ENCODE measurements around the gene TMOD2.

TMOD2 gene

DNA sequence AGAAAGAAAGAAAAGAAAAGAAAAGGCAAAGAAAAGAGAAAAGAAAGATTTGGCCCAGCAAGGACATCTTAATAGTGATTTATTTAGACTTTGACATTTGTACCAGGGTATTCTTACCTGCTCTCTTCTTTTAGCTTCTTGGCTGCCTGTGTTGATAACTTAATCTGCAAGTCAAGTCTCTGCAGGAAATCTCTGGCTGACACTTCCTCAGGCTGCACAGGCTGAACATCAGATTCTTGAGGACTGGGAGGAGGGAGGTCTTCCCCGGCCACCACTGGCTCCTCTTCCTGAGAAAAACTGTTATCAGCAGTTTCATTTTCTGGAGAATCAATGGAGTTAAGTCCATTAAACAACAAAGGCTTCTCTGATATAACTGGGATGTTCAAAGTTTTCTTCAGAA is 26.7 kb upstream of the TMOD2 start:
- Mint-ChIP-seq H3K27me3 (no peaks in the 10 kb centered on the region), H3K4me3 (peak overlapping the region; percentile 65), H3K27ac (peak overlapping the region; percentile 66), H3K36me3 (ENCODE audit: low read depth) (peaks cover 40% of the 10 kb centered on the region), H3K4me1 (ENCODE audit: low read depth) (peaks cover 43% of the 10 kb centered on the region), H3K9me3 (peaks cover 6% of the 10 kb centered on the region)
- intact Hi-C loops (cut with micrococcal nuclease): no loop called here

DNA sequence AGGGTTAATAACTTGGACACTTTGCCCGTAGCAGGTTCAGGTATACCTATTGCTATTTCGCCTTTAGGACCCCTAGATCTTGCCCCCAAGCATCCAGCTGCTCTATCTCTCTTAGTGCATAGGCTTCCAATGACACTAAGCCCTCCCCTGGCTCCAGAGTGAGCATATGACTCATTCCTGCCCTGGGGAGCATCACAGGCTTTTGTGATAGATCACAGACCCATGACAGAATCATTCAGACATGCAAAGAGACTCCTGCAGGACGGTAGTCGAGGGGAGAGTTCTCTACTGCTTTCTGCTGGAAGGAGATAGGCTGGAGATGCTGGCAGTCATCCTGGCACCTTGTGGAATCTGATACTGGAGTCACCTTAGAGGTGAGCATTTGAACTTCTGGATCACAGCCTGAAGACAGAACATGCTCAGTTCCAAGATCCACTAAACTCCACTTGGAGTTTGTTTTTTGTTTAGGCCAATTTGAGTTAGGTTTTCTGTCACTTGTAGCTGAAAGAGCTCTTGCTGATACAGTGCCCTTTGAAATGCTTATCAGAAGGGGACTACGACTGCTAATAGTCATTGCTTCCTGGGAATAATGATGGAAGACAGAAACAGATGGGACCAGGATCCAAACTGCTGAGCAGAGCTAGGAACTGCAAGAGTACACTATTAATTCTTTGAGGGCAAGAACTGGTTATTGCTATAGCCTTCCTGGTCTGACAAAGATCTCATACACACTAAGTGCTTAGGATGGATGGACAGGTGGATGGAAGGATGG is 24.9 kb upstream of the TMOD2 start:
- Mint-ChIP-seq H3K27me3 (peaks cover 2% of the 10 kb centered on the region), H3K27ac (no peak overlapping the region), H3K4me3 (no peak overlapping the region), H3K4me1 (ENCODE audit: low read depth) (peaks cover 55% of the 10 kb centered on the region), H3K9me3 (no peaks in the 10 kb centered on the region), H3K36me3 (ENCODE audit: low read depth) (peaks cover 41% of the 10 kb centered on the region)
- intact Hi-C loops (cut with micrococcal nuclease): no loop called here

DNA sequence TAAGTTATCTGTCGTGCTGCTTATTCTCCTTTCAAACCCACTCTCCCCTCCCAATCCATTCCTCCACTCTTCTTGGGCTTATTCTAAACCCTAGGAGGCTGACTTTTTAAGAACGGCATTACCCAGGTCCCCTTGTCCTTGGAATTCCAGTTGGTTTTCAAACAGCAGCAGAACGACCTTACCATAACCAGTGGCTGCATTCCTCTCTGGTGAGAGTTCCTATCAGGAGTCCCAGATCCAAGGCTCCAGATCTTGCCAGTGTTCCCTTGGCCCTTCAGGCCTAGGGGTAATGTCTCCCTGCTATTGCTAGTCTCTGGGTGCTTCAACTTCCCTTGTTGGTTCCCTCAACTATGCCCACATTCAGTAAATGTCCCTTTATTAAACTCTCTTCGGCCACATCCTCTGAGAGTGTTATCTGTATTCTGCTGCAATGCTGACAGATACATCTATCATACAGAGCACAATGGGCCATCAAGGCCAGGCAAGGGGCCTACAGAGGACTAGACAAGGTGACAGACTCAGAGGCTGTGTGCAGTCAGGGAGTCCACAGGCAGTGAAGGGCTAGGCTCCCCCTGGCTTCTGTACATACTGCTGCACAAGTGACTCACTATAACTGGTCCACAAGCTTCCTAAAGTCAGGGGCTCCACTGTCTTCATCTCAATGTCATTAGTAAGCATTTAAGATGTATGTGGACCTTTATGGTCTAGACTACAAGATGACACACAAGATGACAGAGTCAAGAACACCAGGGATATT is 24.1 kb upstream of the TMOD2 start:
- Mint-ChIP-seq H3K4me1 (ENCODE audit: low read depth) (peaks cover 60% of the 10 kb centered on the region), H3K36me3 (ENCODE audit: low read depth) (peaks cover 33% of the 10 kb centered on the region), H3K9me3 (no peaks in the 10 kb centered on the region), H3K27ac (peak overlapping the region; percentile 73), H3K27me3 (peaks cover 2% of the 10 kb centered on the region), H3K4me3 (no peak overlapping the region)
- intact Hi-C loops (cut with micrococcal nuclease): no loop called here

DNA sequence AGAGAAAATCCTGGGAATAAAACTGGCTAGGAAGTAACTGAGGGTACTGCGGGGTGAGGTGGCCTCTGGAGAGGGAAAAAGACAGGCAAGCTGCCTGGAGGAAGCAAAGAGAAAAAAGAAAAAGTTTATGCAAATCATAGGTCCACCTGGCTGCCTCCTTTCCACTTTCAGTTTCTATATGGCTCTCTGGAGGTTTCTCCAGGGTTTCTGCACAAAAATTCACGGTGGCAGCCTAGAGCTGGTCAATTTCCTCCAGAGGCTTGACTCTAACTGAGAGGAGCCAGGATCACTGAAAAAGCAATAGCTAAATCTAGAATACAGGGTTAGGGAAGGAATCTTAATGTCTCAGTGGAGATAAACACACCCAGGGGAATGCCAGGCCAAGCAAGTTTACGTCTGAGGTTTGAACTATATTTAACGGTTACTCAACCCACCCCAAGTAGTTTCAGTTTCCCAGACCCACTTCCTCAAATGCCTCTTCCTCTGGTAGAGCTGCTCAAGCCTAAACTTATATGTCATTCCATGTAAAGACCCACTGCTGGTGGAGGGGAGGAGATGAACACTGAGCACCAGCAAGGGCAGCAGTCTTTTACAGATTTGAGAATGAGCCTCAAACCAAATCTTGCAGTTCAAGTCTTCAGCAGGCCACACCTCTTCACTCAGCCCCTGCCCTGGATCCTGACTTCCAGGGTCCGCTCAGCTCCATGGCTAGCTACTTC is 19.7 kb upstream of the TMOD2 start:
- peaks cover 12% of the 10 kb centered on the region for H3K27me3 Mint-ChIP-seq
- no peaks in the 10 kb centered on the region for H3K9me3 Mint-ChIP-seq
- peaks cover 36% of the 10 kb centered on the region for H3K36me3 Mint-ChIP-seq (ENCODE audit: low read depth)
- intact Hi-C loops (cut with micrococcal nuclease): loop anchor here (5.0 kb wide), 1 partner anchor 79 kb away; no protein-coding TSS in a partner anchor
- H3K4me1 Mint-ChIP-seq (ENCODE audit: low read depth): peaks cover 73% of the 10 kb centered on the region
- H3K27ac Mint-ChIP-seq: peak overlapping the region; percentile 70
- H3K4me3 Mint-ChIP-seq: peak overlapping the region; percentile 68

- Mint-ChIP-seq H3K27me3 (peaks cover 12% of the 10 kb centered on the region), H3K4me3 (no peak overlapping the region), H3K36me3 (ENCODE audit: low read depth) (peaks cover 36% of the 10 kb centered on the region), H3K27ac (peak overlapping the region; percentile 70), H3K9me3 (no peaks in the 10 kb centered on the region), H3K4me1 (ENCODE audit: low read depth) (peaks cover 65% of the 10 kb centered on the region)
- intact Hi-C loops (cut with micrococcal nuclease): loop anchor here (5.0 kb wide), 1 partner anchor 80 kb away; no protein-coding TSS in a partner anchor
Observed at GRCh38 chr15:51732646-51733045, 18.8 kb upstream of the TMOD2 start.

DNA sequence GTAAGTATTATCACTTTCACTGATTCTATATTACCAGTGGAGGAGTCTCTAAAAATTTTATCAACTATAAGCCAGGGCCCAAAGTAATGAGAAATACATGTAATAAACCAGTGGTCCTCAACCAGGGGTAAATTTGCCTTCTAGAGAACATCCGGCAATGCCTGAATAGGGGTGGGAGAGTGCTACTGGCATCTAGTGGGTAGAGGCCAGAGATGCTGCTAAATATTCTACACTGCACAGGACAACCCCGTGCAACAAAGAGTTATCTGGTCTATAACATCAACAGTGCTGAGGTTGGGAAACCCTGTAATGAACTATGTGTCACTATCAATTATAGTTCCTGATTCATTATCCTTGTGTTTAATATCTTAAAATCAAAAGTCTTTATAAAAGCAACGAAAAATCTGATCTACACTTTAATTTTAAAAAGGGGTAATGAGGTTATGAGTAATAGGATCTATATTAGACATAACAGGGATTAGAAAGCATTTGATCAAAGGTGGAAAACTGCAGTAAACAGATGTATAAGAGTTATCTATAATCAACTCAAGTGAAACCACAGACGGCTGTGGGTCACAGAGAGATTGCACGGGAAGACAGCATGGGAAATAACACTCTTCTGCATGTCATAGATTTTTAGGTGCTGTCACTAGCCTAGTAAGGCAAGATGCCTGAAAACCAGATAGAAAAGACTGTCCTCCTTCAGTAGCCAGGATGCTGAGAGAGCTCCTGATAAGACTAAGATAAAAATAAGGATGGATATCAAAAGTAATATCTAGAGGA is 16.0 kb upstream of the TMOD2 start:
- Mint-ChIP-seq H3K9me3 (no peaks in the 10 kb centered on the region), H3K27ac (no peak overlapping the region), H3K36me3 (ENCODE audit: low read depth) (peaks cover 19% of the 10 kb centered on the region), H3K4me3 (peak overlapping the region; percentile 84), H3K27me3 (peaks cover 15% of the 10 kb centered on the region), H3K4me1 (ENCODE audit: low read depth) (peaks cover 73% of the 10 kb centered on the region)
- intact Hi-C loops (cut with micrococcal nuclease): loop anchor here (2.0 kb wide), 1 partner anchor 35 kb away; no protein-coding TSS in a partner anchor

DNA sequence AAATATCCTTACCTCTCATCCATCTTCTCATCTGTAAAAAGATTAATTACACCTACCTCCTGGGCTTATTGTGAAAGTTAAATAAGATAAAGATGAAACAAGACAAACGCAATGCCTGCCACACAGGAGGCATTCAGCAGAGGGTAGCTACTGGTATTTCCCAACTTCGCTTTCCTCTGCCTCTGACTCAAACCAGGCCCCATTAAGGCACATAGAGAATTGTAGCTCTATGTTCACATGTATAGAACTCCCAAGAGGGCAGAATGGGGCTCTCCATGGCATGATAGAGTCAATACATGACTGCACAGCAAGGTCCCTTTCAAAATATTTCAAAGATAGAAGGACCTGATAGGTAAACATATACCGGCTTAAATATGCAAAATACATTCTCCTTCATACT is 15.3 kb upstream of the TMOD2 start:
- H3K4me1 Mint-ChIP-seq (ENCODE audit: low read depth): peaks cover 67% of the 10 kb centered on the region
- H3K27me3 Mint-ChIP-seq: peaks cover 13% of the 10 kb centered on the region
- H3K36me3 Mint-ChIP-seq (ENCODE audit: low read depth): peaks cover 13% of the 10 kb centered on the region
- intact Hi-C loops (cut with micrococcal nuclease): loop anchor here (2.0 kb wide), 1 partner anchor 35 kb away; no protein-coding TSS in a partner anchor
- H3K9me3 Mint-ChIP-seq: no peaks in the 10 kb centered on the region
- H3K27ac Mint-ChIP-seq: no peak overlapping the region
- H3K4me3 Mint-ChIP-seq: peak overlapping the region; percentile 84

DNA sequence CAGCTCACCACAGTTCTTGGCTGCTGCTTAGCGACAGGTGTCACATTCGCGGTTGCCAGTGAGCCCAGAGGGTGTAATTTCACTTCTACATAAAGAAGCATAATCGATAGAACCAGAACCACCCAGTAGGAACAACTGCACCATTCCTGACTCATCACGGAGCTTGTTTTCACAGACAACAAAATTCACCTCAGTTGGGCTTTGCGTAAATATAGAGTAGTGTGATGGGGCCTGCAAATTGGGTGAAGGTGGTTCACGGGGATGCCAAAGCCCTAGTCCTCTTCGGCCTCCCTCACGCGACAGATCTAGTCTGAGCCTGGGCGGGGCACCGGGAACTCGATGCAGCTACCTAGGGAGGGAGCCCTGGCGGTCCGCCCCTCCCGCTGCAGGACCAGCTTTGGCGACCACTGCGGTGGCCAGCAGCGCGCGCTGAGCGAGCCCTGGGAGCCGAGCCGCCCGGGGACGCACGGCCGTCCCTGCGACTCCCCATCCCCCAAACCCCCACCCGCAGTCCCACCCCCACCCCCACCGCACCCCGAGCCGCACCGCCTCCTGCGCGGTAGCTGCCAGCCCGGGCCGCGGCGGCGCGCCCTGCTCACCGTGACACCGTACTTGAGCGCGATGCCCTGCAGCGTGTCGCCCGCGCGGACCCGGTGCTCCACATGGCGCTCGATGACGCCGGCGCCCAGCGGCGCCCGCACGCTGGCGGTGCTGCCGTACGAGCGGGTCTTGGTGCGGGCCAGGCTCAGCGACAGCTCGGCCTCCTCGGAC is 14.5 kb upstream of the TMOD2 start:
- Mint-ChIP-seq H3K27ac (peak overlapping the region; percentile 68), H3K27me3 (peaks cover 13% of the 10 kb centered on the region), H3K9me3 (no peaks in the 10 kb centered on the region), H3K4me1 (ENCODE audit: low read depth) (peaks cover 58% of the 10 kb centered on the region), H3K4me3 (peak overlapping the region; percentile 84), H3K36me3 (ENCODE audit: low read depth) (peaks cover 13% of the 10 kb centered on the region)
- intact Hi-C loops (cut with micrococcal nuclease): loop anchor here (2.0 kb wide), 1 partner anchor 34 kb away; no protein-coding TSS in a partner anchor

DNA sequence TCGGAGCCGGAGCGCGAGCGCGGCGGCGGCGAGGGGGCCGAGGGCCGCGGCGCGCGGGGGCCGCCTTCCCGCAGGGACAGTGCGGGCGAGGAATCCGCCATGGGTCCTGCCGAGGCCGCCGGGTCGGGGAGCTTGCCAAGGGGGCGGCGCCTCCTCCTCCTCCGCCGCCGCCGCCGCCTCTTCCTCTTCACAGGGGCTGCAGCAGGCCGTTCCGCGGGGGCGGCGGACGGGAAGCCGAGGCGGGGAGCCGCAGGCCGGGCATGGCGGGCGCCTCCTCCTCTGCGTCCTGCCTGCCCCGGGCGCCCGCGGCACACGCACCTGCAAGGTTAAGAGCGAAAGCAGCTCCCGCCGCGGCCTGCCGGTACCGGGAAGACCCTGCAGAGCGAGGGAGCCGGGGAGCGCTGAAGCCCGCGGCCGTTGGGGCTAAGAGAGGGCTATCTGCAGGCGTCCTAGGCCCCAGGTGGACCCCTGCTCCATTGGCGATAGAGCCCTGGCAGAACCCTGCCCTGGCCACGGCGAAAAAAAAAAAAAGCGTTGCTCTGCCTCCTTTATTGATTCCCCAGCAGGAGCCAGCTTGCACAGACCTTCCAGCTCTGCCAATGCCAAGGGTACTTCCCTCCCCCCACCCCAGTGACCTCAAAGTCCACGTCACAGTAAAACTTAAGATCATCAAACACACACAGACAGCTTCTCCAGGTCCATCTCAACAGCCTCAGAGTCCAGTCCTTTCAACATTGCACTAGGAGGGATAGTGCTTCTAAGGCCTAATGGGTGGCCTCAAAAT is 13.7 kb upstream of the TMOD2 start, which contains the start of gene LYSMD2:
Gene LYSMD2 (minus strand): TSS at position 134 of the 784 bp plus-strand sequence. CDS start 33 bp downstream, at position 101.
- Mint-ChIP-seq H3K27me3 (peaks cover 10% of the 10 kb centered on the region), H3K9me3 (no peaks in the 10 kb centered on the region), H3K27ac (peak within 1 kb of the TSS; percentile 68), H3K4me1 (ENCODE audit: low read depth) (peaks cover 50% of the 10 kb centered on the region), H3K4me3 (peak within 1 kb of the TSS; percentile 84), H3K36me3 (ENCODE audit: low read depth) (peaks cover 9% of the 10 kb centered on the region)
- intact Hi-C loops (cut with micrococcal nuclease): loop anchor here (2.0 kb wide), 1 partner anchor 33 kb away; no protein-coding TSS in a partner anchor

DNA sequence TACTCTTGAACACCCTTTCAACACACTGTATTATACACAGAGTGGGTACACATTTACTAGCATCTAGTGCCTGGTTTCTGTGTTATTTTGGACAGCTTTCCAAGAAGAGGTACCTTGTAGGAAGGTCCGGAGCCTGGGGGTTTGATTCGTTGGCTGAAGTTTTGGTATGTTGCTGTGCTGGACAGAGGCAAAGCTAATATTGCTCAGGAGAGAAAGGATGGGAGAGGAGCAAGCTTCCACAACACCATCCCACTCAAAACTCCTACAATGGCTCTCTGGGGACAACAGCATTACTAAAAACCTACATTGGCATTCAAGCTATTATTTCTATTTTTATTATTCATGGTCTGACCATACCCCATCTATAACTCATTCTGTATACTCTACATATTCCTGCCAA is 12.8 kb upstream of the TMOD2 start:
- Mint-ChIP-seq H3K4me1 (ENCODE audit: low read depth) (peaks cover 42% of the 10 kb centered on the region), H3K27me3 (peaks cover 4% of the 10 kb centered on the region), H3K4me3 (no peak overlapping the region), H3K27ac (peak overlapping the region; percentile 68), H3K9me3 (no peaks in the 10 kb centered on the region), H3K36me3 (ENCODE audit: low read depth) (peaks cover under 1% of the 10 kb centered on the region)
- intact Hi-C loops (cut with micrococcal nuclease): no loop called here

GRCh38 chr15:51739061-51739712 is 12.2 kb upstream of the TMOD2 start:
- H3K36me3 Mint-ChIP-seq (ENCODE audit: low read depth): no peaks in the 10 kb centered on the region
- H3K27me3 Mint-ChIP-seq: peaks cover 4% of the 10 kb centered on the region
- no peak overlapping the region for H3K4me3 Mint-ChIP-seq
- peaks cover 35% of the 10 kb centered on the region for H3K4me1 Mint-ChIP-seq (ENCODE audit: low read depth)
- no peaks in the 10 kb centered on the region for H3K9me3 Mint-ChIP-seq
- intact Hi-C loops (cut with micrococcal nuclease): no loop called here
- H3K27ac Mint-ChIP-seq: no peak overlapping the region

Data from dendritic cell treated with granulocyte-macrophage colony-stimulating factor and Interleukin-4, amounts not matched to agents 40 ng/mL and 50 ng/mL, for 4 days (primary cell).